Epithelial cell of proximal tubule (primary cell): Measurements from ENCODE around the gene FBXW9. TPM values are rescaled to one million over a fixed set of nuclear protein-coding genes. Genes with fewer than 3 reads are reported as not detected.

Experiments
- DNase-seq: peaks from one replicate; pipeline ENCODE4 v3.0.0-alpha.2; 2011; ENCODE audit warnings: low read depth
- H3K4me3 ChIP-seq: 2 replicates; pipeline ENCODE4 v1.5.1; 2011; ENCODE audit warnings: low read depth, mild to moderate bottlenecking, low read length
- total RNA-seq: library from RNA; depleted of rRNA; stranded (reverse); fragments of >200 nt; gene quantifications from 2 replicates; pipeline ENCODE4 v1.2.3, GENCODE V29; 2015
- TF ChIP-seq, protein P1 (sequence below): conservative IDR thresholded peaks from 2 replicates; pipeline ENCODE4 v1.5.1; 2012; ENCODE audit warnings: low read depth, mild to moderate bottlenecking, low read length

Gene FBXW9
- total RNA-seq, 1 donor from 2014 or later, result 18.5 TPM

DNA sequence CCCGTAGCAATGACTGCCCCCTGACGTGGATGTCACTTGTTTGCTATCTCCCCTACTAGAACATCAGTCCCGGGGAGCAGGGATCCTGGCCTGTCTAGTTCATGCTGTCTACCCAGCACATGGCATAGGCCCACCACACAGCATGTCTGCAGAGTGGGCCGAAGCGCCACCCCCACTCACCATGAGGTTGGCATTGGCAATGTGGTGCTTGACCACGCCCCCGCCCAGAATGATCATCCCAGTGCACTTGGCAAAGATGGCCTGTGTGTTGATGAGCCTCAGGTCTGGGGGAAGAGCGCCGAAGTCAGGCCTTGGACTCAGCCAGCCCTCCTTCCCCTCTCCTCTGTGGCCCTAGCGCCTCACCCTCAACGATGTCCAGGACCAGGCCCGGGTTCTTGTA, 19.5 kb downstream of the FBXW9 start:
- no peak for DNase-seq
- no peak overlapping the region for H3K4me3 ChIP-seq
- TF ChIP-seq, protein P1, sequence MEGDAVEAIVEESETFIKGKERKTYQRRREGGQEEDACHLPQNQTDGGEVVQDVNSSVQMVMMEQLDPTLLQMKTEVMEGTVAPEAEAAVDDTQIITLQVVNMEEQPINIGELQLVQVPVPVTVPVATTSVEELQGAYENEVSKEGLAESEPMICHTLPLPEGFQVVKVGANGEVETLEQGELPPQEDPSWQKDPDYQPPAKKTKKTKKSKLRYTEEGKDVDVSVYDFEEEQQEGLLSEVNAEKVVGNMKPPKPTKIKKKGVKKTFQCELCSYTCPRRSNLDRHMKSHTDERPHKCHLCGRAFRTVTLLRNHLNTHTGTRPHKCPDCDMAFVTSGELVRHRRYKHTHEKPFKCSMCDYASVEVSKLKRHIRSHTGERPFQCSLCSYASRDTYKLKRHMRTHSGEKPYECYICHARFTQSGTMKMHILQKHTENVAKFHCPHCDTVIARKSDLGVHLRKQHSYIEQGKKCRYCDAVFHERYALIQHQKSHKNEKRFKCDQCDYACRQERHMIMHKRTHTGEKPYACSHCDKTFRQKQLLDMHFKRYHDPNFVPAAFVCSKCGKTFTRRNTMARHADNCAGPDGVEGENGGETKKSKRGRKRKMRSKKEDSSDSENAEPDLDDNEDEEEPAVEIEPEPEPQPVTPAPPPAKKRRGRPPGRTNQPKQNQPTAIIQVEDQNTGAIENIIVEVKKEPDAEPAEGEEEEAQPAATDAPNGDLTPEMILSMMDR, result no peak

DNA sequence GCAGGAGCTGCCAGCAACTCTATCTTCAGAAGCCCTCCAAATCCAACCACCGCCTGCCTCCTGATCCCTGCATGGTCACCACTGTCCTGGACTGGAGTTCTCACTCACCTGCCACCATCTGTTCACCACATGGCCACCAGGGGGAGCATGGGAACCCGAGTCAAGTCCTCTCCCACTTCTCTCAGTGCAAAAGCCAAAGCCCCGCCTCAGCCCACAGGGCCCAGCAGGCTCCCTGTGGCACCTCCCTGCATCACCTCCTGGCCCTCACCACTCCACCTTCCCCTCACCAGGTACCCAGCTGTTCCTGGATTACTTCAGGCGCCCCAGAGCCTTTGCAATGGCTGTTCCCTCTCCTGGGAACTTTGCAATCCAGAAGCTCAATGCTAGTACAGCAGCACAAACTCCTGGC, 20.0 kb downstream of the FBXW9 start:
- no peak overlapping the region for H3K4me3 ChIP-seq
- DNase-seq, result no peak
- TF ChIP-seq, protein P1, result peak; percentile 93

DNA sequence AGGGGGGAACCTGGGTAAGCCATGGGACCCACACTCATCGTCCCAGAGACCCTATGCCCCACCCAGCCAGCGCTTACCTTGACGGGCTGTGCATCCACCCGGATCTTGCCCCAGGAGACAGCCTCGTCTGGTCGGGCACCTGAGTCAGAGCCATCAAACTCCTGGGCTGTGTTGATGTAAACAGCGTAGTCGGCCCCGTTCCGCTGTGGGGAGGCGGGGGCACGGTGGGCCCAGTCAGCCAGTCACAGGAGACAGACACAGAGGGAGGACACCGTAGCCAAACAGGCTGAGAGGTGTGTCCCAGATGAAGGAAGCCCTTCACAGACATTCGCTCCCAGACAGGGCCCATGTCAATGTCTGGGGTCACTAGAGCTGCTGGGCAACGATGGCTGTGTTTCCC, 20.5 kb downstream of the FBXW9 start:
- TF ChIP-seq, protein P1, result no peak
- DNase-seq, result no peak
- no peak overlapping the region for H3K4me3 ChIP-seq

DNA sequence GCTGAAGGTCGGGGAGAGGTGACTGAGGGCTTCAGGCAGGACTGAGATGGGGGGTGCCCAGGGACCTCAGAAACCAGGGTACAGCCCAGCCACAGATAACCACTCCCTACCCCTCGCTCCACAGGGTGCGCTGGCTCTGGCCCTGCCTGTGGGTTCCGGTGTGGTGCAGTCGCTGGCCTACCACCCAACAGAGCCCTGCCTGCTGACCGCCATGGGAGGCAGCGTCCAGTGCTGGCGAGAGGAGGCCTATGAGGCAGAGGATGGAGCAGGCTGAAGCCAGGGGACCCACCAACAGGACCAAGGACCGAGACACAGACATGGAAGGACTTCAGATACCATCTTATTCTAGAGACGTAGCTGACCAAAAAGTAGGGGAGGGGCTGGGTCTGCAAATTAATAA, 21.0 kb downstream of the FBXW9 start:
- DNase-seq, result no peak
- TF ChIP-seq, protein P1, result no peak
- H3K4me3 ChIP-seq, result no peak overlapping the region

DNA sequence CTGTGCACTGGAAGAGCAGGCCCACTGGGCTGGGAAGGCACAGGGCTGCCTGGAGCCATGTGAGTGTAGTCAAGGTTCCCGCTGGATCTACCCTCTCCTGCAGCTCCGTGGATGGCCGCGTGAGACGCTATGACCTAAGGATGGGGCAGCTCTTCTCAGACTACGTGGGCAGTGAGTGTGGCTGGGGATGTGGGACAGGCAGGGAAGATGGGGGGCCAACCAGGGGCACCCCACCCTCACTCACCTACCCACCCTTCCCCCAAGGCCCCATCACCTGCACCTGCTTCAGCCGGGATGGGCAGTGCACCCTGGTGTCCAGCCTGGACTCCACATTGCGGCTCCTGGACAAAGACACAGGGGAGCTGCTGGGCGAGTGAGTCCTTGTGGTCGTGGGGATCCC, 23.7 kb downstream of the FBXW9 start:
- TF ChIP-seq, protein P1, result no peak
- no peak for DNase-seq
- no peak overlapping the region for H3K4me3 ChIP-seq

DNA sequence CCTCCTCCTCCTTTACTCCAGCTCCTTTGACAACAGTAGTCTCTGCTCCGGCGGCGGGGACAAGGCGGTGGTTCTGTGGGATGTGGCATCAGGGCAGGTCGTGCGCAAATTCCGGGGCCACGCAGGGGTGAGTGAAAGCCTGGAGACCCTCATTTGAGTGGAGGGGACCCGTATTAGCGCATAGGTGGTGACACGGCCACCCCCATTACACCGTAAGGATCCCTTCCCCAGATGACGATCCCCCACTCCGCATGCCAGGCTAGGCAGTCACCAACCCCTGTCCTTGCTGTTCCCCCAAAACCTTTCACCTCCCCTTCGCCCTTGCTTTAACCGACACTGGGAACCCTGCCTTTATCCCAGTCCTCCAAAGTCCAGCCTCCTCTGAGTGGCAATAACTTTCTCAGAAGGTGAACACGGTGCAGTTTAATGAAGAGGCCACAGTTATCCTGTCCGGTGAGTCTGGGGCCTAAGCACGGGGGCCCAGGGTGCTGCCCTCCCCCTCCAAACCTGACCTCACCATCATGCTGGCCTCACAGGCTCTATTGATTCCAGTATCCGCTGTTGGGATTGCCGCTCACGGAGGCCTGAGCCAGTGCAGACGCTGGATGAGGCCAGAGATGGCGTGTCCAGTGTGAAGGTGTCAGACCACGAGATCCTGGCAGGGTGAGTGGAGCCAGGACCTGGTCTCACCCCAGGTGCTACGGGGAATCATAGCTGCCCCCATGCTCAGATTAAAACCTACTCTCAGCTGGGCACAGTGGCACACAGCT, 26.1 kb downstream of the FBXW9 start:
- no peak for DNase-seq
- peak overlapping the region; percentile 97 for H3K4me3 ChIP-seq
- TF ChIP-seq, protein P1, result no peak
